ENCODE results near the gene TIMM44.
A peak's percentile ranks its signal among the peaks of the same experiment; 100 is the strongest.
"Not testable (repeated sequence)": the region's sequence is repeated elsewhere in the genome, so short reads cannot be mapped to it uniquely, and the experiment has no call there.

The TIMM44 gene

GRCh38 chr19:7925171-7925851 lies 18.2 kb downstream of the TIMM44 start:
- DNase-seq (ENCODE audit: low read depth), result peak; percentile 63

- no peak for DNase-seq (ENCODE audit: low read depth)
Observed at GRCh38 chr19:7924651-7925170, 18.8 kb downstream of the TIMM44 start.

GRCh38 chr19:7924241-7924640 lies 19.2 kb downstream of the TIMM44 start:
- no peak for DNase-seq (ENCODE audit: low read depth)

- DNase-seq (ENCODE audit: low read depth), result no peak
Observed at GRCh38 chr19:7923295-7924191, 19.9 kb downstream of the TIMM44 start.

- DNase-seq (ENCODE audit: low read depth), result no peak
Observed at GRCh38 chr19:7922836-7923195, 20.6 kb downstream of the TIMM44 start.

GRCh38 chr19:7921967-7922835 lies 21.3 kb downstream of the TIMM44 start:
- no peak for DNase-seq (ENCODE audit: low read depth)

- DNase-seq (ENCODE audit: low read depth), result no peak
Observed at GRCh38 chr19:7921302-7921966, 22.0 kb downstream of the TIMM44 start.

- peak; percentile 100 for DNase-seq (ENCODE audit: low read depth)
Observed at GRCh38 chr19:7920519-7921301, 22.8 kb downstream of the TIMM44 start.

GRCh38 chr19:7919610-7920518 lies 23.6 kb downstream of the TIMM44 start, which contains the start of gene SNAPC2:
Gene SNAPC2, plus strand, starts transcription at chr19:7920338. Its CDS starts 29 bp downstream, at chr19:7920367.
- DNase-seq (ENCODE audit: low read depth), result peak; percentile 91

- no peak for DNase-seq (ENCODE audit: low read depth)
Observed at GRCh38 chr19:7918615-7919421, 24.6 kb downstream of the TIMM44 start.

- DNase-seq (ENCODE audit: low read depth), result not testable (repeated sequence)
Observed at GRCh38 chr19:7918062-7918614, 25.3 kb downstream of the TIMM44 start.

- peak; percentile 35 for DNase-seq (ENCODE audit: low read depth)
Observed at GRCh38 chr19:7917267-7918061, 26.0 kb downstream of the TIMM44 start.

- no peak for DNase-seq (ENCODE audit: low read depth)
Observed at GRCh38 chr19:7916955-7917266, 26.6 kb downstream of the TIMM44 start.

- no peak for DNase-seq (ENCODE audit: low read depth)
Observed at GRCh38 chr19:7916103-7916954, 27.1 kb downstream of the TIMM44 start.

- no peak for DNase-seq (ENCODE audit: low read depth)
Observed at GRCh38 chr19:7915250-7916102, 28.0 kb downstream of the TIMM44 start.

GRCh38 chr19:7914598-7915045 lies 28.8 kb downstream of the TIMM44 start, which contains the start of gene TGFBR3L:
Gene TGFBR3L, plus strand, starts transcription at chr19:7914830.
- no peak for DNase-seq (ENCODE audit: low read depth)
